GM21723 (cell line): ENCODE measurements around the gene PRAMEF17.
"Not testable (repeated sequence)": the region's sequence is repeated elsewhere in the genome, so short reads cannot be mapped to it uniquely, and the experiment has no call there.

Source experiments
- ATAC-seq: cut with Tn5 transposase; IDR thresholded peaks from one replicate; pipeline ENCODE4 v1.9.1; 2021; ENCODE audit warnings: mild to moderate bottlenecking, moderate library complexity; ENCODE audit not compliant: unreplicated experiment

PRAMEF17 gene

GRCh38 chr1:13439104-13439783 lies 49.8 kb downstream of the PRAMEF17 start:
- not testable (repeated sequence) for ATAC-seq
